ENCODE data around the gene ELP5.

Gene ELP5, protein sequence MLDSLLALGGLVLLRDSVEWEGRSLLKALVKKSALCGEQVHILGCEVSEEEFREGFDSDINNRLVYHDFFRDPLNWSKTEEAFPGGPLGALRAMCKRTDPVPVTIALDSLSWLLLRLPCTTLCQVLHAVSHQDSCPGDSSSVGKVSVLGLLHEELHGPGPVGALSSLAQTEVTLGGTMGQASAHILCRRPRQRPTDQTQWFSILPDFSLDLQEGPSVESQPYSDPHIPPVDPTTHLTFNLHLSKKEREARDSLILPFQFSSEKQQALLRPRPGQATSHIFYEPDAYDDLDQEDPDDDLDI

DNA sequence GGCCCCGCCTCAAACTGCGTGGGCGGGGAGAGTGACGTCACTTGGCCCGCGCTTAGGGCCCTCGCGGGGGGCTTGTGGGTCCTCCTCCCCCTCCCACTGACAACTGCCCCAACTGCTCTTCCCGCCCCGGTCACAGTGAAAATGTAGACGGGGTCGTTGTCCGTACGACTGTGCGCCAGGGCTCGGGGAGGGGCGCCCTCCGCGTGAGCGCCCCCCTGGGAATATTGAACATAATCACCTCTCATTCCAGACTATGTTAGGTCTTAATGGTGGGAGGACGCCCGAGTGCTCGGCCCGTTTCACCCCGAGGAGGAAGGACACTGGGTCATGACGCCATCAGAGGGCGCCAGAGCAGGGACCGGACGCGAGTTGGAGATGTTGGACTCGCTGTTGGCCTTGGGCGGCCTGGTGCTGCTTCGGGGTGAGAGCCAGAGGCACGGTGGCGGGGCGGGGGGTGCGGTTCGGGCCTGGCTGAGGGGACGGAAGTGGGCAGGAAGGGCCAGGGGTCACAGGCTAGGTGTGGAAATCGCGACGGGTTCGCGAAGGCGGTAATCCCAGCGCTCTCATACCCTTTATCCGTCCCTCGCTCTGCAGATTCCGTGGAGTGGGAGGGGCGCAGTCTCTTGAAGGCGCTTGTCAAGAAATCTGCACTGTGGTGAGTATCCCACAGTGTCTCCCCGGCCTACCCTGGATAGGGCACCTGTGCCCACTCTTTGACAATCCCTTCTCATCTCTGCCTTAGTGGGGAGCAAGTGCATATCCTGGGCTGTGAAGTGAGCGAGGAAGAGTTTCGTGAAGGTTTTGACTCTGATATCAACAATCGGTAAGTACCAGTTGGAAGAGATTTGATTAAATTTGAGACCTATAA lies at the start of gene ELP5:
Gene ELP5 (plus strand): TSS at position 40 of the 868 bp plus-strand sequence. CDS start 336 bp downstream, at position 376.
- DNase-seq: peak; percentile 95

DNA sequence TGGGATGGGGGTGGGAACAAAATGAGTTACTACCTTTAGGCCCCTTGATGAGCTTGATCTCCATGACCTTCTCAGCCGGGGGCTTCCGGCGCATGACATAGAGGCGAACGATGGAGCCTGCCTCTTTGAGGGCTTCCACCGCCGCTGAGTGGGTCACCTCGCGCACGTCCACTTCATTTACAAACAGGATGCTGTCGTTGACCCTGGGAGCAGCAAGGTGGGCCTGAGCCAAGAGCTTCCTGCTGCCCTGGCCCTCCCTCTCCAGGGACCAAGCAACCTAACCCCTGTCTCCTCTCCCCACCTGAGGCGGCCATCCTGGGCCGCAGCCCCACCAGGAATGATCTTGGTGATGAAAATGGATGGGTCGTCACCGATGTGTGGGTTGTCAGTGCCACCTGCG lies 48.6 kb upstream of the ELP5 start:
- no peak for DNase-seq

DNA sequence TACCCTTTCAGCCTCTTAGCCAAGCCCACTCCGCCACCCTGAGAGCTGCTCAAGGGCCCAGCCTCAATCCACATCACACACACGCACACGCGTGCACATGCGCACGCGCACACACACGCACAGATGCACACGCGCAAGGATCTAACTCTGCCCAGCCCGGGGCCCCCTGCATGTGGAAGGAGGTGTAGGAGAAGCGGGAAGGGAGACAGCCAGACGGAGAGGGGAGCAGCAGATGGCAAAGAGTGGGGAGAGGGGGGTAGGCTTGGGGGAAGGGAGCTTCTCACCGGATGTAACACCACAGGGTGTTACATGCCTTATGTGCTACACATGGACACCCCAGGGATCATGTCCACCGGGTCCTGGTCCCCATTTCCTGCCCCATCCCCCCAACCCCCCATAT lies 47.7 kb upstream of the ELP5 start:
- DNase-seq: no peak

DNA sequence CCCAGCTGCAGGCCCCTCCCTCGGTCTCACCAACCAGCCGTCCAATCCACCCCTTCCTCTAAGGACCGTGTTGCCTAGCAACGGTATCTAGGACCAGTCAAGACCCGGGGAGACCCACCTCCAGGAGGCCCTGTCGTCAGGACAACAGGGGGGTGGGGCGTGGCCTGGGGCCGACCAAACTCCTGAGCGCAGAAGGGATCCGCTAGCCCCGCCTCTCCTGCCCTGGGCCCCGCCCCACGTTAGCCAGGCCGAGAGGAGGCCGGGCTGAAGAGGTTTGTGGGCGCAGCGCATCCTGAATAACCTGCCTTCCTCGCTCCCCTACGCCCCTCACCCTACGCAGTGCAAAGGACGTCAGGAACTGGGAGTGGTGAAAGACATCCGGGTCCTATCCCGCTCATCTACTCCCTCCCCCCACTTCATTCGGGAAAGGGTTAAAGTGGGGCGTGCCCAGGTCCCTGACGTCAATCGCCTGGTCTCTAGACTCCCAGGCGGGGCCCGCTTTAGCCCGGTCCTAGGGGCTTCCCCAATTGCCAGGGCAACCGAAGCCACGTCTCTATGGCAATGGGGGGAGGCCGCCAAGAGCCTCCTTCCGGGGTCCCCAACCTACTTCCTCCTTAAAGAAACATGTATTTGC lies 47.1 kb upstream of the ELP5 start:
- DNase-seq: peak; percentile 94

DNA sequence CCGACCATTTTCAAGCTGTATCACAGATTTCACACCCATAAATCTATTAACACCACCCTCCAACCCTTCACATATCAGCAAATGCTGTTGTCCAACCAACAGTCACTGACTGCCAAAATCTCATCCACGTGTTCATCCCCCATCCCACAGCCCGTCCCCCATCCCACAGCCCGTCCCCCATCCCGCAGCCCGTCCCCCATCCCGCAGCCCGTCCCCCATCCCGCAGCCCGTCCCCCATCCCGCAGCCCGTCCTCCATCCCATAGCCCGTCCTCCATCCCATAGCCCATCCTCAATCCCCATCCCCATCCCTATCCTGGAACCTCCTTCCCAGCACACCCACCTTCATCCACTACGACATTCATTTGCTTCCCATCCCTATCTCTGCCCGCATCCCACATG lies 46.5 kb upstream of the ELP5 start:
- no peak for DNase-seq

DNA sequence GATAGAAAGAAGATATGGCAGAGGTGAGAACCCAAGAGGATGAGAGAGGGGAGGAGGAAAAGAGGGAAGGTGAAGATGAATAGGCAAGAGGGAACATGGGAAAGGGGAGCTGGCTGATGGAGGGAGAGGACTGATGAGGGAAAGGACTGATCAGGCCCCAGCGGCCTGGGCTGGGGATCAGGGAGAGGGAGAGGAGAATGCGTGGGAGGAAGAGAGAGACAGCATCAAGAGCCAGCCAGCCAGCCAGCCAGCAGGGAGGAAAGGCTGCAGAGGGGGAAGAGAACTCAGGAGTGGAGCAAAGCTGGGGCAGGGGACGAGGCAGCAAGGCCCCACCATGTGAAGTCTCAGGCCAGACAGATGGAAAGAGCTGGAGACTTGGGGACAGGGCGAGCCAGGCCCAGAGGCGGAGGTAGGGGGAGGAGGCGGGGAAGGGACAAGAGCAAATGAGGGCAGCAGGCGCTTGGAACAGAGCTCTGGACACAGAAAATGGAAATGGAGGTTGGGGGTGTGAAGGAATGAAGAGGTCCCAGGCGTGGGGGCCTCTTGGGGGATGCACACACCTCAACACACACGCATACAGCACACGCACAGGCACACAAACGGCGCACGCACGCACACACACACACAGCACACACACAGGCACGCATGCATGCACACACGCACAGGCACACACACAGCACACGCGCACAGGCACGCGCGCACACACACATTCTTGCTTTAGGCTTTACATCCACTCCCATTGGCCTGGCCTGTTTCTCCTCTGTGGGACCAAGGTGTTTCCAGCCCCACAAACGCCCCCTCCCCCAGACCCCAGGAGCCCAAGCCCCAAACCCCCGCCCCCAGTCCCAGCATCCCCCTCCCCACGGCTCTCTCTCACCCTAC lies 44.7 kb upstream of the ELP5 start:
- no peak for DNase-seq

DNA sequence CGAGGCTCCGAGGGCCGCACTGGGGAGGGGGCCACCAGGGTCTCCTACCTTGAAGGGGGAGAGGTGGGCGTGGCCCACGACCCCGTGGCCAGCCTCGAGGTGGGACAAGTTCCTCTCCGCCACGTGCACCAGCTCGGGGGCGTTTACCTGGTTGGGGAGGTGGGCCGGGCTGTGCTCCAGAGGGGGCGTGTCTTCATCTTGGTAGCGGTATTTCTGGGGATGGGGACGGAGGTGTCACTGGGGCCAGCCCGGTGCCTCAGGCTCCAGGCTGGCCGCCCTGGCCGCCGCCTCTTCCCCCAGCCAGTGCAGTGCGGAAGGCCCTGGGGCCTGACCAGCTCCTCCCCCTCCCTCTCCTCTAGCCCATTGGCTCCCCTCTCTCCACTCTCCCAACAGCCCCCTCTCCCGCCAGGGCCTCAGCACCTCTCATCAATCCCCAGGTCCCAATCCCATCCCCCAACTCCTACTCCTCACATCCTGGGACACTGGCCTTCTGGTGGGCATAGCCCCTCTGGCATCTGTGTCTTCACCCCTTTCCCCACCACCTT lies 43.9 kb upstream of the ELP5 start:
- DNase-seq: no peak

DNA sequence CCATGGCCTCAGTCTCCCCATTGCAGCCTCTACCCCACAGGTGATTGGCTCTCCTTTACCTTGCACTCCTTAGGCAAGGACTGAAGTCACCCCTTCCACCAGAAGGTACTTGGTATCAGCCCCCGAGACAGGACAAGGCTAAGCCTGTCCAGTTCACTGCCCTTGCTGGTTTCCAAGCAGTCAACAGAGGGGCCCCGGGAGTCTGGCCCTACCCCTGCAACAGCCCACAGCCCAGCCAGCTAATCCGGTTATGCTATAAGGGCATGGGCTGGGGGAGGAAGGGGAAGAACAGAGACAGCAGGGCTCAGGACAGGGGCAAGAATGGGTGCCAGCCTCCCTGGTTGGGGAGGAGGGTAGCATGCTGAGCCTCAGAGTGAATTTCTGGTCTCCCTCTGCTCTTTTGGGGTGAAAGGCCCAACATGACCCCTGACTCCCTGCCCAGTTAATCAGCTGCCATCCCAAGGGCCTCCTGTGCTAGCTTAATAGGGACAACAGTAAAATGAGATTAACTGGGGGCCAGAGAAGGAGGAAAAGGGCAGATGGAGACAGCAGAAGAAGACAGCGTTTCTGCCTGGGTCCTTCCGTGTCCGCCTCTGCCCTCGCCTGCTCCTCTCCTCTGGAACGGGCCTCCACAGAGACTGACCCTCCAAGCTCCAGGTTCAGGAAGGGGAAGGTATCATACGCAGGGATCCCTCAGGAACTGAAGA lies 43.1 kb upstream of the ELP5 start:
- DNase-seq: no peak

DNA sequence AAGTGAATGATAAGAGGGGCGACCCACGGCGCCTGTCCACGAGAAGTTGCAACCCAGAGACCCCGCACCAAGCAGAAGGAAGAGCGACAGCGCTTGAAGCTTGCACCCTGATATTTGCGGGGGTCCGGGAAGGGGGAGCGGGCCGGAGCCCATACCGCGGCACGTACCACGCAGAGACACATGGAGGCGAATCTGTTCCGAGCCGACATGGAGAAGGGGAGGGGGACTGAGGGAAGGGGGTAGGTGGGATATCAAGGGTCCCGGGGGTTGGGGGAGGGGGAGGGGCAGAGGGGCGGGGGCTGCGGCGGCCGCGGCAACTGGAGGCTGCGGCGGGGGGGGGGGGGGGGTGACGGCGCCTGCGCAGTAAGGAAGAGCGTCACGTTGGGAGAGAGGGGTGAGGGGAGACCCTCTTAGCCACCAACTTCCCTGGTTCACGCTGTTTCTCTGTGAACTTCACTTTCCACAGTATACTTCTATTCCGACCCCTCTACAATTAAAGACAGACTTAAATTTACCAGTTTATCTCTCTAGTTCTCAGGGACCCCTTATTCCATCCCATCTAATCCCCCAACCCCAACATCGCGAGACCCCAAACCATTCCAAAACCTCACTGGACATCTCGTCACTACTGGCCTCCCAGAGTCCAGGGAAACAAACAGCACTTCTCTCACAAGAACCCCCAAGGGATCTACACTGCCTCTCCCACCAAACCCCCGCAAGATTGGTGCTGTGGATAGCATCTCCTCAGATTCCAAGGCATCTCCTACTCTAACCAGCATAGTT lies 40.3 kb upstream of the ELP5 start:
- no peak for DNase-seq

DNA sequence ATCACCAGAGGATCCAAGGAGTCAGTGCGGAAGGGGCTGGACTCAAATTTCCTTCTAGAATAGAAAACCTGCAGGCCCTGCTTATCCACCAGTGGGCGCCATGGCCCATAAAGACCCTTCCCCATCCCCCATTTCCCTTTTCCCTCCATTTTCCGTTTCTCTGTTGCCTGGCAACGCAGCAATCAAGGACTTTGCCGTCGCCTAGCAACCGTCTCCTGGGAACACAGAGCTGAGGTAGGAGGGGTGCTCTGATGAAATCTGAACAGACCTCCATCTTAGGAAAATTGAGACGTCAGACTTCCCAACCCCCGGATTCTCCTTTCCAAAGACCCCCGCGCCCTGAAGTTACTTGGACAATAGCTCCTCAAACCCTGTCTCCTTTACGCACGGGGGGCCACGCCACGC lies 38.1 kb upstream of the ELP5 start:
- DNase-seq: no peak

DNA sequence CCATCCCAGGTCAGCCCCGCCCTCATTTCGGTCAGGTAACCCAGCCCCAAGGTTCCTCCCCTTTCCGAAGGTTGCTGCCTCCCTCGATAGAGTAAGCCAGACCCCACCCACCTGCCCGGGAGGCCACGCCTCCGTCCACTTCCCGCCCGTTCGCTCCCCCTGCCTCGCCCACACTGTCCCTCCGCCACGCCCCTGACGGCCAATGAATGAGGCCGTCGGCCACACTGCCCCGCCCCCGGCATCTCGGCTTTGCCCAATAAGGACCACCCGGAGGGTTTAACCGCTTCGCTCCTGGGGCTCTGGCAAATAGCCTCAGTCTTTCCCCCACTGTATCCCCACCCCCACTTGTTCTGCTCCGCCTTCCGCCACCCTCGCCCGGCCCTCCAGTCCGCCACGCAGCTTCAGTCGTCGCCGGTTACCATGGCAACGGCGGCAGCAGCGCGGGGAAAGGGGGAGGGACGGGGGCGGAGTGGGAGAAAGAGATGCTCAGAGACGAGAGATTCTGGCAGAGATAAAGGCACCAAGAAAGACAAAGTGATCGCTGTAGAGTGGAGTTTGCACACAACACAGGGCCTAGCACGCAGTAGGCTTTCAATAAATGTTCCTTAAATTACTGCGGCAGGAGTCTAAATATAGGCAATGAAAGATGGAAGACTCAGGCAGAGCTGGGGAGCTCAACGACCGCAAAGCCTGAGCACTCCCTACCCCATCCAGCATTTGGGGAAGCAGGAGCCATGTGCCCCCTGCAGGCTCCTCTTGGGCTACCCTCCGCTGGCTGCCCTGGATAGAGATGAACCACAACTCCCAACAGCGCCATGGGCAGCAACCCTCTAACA lies 37.5 kb upstream of the ELP5 start:
- peak; percentile 99 for DNase-seq

DNA sequence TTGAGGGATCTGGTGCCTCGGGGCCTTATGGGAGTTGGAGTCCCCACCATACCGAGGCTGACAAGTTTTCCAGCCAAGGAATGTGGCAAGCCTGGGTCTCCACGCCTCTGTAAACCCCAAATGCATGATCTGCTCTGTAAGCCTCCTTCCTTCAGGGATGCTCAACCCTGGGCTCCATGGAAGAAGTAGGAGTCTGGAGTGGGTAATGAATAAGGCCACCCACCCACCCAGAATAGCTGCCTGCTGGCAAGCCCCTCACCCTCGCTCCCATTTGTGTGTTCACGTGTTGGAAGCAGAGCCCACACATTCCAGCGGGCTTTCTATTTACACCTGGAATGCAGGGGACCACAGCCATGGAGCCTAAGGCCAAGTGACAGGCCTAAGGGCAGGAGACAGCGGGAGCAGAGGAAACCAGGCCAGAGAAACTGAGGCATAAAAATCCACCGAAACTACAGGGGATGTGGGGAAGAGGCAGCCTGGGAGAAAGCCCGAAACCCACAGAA lies 36.8 kb upstream of the ELP5 start:
- DNase-seq: no peak

DNA sequence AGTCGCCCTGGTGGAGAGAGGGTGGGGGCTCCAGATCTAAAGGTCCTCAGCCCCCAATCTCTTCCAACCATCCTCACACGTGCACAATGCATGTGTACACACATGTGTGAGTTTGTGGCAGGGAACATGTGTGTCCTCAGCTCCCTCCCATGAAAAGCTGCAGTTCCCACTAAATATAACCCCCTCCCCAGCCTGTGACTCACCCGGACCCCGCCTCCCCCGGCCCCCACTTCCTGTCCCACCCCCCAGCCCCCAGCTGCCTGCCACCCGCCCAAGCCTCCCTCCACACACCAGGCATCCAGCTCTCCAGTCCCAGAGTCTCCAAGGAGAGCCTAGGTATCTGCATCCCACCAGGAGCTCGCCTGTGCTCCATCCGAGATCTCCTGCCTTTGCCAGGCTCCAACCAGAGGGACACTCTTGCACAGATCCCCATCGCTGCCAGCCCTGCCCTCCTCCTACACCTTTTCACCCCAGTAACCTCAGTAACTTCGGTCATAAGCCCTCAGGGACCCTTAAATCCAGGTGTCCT lies 36.3 kb upstream of the ELP5 start:
- DNase-seq: no peak

DNA sequence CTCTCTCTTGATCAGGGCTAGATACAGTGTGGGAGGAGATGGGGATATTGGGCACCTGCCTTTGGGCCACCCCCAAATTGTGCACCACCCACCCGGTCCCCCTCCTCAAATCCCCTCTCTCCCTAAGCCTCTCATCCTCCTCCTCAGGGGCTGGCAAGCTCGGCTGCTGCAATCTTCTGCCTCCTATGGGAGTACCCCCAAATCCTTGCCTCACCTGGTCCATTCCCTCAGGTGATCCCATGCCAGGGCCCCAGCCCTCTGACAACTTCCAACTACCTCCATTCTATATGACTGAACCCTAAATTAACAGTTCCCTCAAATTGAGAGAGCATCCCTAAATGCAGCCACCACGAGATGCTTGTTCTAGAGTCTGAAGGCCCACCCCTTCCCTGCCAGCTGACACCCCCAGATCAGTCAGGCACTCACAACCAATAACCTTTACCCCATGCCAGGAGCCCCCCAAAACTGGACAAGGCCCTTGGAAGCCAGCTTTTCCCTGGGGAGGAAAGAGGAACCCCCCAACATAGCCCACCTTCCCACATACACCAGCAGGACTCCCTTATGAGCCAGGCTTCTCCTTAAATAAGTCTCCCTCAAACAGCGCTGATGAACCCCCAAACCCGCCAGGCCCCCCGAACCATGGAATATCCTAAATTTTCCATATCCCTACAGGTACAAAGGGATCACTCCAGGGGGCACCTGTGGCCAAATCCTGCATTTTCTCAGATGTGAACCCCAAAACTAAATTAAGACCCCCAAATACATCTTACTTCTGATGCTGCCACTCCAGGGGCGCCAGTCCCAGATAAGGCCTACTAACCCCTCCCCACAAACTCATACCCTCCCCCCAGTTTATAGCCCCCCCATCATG lies 35.5 kb upstream of the ELP5 start:
- no peak for DNase-seq

DNA sequence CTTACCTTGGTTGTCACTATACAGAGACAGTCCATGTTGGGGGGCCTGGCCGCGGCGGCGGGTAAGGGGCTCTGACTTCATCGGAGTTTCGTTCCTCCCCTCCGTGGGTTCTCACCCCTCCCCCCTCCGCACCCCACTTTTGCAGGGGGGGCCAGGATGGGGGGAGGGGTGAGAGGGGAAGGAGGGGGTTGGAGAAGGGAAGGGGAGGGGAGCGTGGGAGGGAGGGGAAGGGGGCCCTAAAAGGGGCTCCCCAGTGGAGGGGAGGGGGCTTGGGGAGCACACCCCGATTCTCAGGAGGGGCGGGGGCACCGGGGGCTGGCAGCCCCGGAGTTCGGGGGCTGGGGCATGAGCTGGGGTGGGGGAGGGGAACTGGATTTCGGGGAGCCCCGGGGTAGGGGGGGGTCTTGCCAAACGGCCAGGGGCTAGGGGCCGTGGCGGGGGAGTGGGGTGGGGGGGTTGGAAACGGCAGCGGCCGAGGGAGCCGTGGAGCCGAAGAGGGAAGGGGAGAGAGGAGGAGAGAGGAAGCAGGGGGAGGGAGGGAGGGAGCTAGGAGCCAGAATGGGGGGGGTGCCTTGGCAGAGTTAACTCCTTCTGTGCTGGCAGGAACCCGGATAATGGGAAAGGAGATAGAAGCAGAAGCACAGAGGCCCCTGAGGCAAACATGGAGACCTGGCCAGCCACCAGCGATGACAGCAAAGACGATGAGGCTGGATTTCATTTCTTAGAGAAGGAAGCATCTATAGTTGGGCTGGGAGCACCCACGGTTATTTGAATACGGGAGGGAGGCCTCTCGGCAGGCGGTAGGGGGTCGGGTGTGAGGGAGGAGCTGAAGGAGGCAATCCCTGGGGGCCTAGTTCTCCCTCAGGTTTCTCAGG lies 34.7 kb upstream of the ELP5 start:
- no peak for DNase-seq

DNA sequence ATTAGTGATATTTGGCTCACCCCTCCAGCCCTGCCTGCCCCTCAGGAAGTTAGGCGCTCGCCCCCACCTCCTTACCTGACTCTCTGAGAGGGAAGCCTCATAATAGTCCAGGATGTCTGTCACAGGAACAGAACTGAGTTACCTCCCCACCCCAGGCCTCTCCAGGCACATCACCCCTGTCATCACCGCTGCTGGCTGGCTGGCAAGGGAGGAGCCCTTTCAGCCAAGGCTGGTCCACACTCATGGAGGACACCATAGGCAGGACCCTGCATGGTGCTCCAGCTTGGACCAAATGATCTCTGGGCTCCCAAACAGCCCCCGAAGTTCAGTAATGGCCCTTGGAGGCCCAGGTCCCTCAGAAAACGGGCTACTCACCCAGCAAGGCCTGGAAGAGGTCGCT lies 33.8 kb upstream of the ELP5 start:
- DNase-seq: no peak

DNA sequence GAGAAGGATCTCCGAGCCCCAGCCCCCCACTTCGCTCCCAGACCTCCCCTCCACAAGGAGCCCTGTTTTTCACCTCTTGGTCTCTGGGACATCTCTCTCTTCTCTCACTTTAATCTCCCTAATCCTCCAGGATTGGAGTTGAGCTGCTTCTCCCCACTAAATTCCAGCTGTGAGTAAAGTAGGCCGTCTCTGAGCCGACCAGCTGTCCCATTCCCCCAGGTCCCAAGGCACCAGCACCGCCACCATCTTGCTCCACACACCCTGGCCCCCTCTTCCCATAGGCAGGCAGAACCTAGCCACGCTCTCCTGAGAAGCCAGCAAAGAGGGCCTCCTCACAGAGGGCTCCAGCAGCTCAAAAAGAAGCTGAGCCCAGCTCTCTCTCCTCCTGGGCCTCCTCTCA lies 33.3 kb upstream of the ELP5 start:
- DNase-seq: no peak

All from activated CD8-positive, alpha-beta memory T cell treated with anti-CD3 and anti-CD28 coated beads, Interleukin-2, amount 50 U/mL, for 48 hours (primary cell).